PFSK-1 (cell line): Measurements from ENCODE around the gene ITGAX.
A peak's percentile ranks its signal among the peaks of the same experiment; 100 is the strongest.

Experiments
- POLR2AphosphoS5 ChIP-seq: IDR thresholded peaks from 2 replicates; pipeline ENCODE4 v1.6.1; 2012; ENCODE audit warnings: low read depth, mild to moderate bottlenecking, control low read depth, low read length, moderate library complexity
- REST ChIP-seq, 2 experiments: IDR thresholded peaks; 2 replicates each; pipeline versions ENCODE4 v1.6.1 to v1.8.0; 2011 to 2012; ENCODE audit warnings: low read depth in 2 of 2, low read length in 2 of 2, control low read depth in 1 of 2, inconsistent platforms in 1 of 2, mild to moderate bottlenecking in 1 of 2, moderate library complexity in 1 of 2; ENCODE audit not compliant: insufficient read depth in 1 of 2
- SIN3A ChIP-seq: IDR thresholded peaks from 2 replicates; pipeline ENCODE4 v1.6.1; 2012; ENCODE audit warnings: mild to moderate bottlenecking, low read length, moderate library complexity, borderline replicate concordance; ENCODE audit not compliant: insufficient read depth
- TAF1 ChIP-seq: IDR thresholded peaks from 2 replicates; pipeline ENCODE4 v1.6.1; 2012; ENCODE audit warnings: low read length, control low read depth, borderline replicate concordance; ENCODE audit not compliant: insufficient read depth

GRCh38 chr16:31404353-31405064, 49.5 kb downstream of the ITGAX start:
- peak; percentile 97; the same call in 1 of the 2 replicates for TF ChIP-seq TAF1
- peak; percentile 97 for TF ChIP-seq POLR2AphosphoS5
- no peak for TF ChIP-seq SIN3A
- 0 out of 4 replicates have a peak, but pooled peaks of 1 of the 2 experiments have one; percentile 15 for TF ChIP-seq REST (IDR thresholded peaks at IDR 0.05; ENCODE audit: insufficient read depth in 1 of 2, low read depth in 2 of 2, low read length in 2 of 2)
